SK-N-SH (cell line): ENCODE results near the gene CEBPA. TPM values are rescaled to one million over a fixed set of nuclear protein-coding genes. Genes with fewer than 3 reads are reported as not detected.

Experiments
- CTCF ChIA-PET: fragments of 300-600, 350-600 bp; formaldehyde crosslinking; extraction: SDS; loops from one replicate; lab custom pipeline; 2021; lab: Yijun Ruan, JAX
- POLR2A ChIA-PET: fragments of 350-600 bp; sonication (Branson Sonifier 250); formaldehyde crosslinking; extraction: SDS; loops from one replicate; lab custom pipeline; 2020; ENCODE audit warnings: antibody characterized with exemption, inconsistent platforms; lab: Yijun Ruan, JAX
- DNase-seq: peaks from one replicate; pipeline ENCODE4 v3.0.0; 2012
- H2AFZ ChIP-seq: fragments of 200-600 bp; sonication (generic); 2 replicates; pipeline ENCODE4 v1.8.1; 2016; ENCODE audit warnings: antibody characterized with exemption, mild to moderate bottlenecking, low read depth
- H3F3A ChIP-seq: fragments of 200-600 bp; sonication (generic); replicated peaks from 2 replicates; pipeline ENCODE3; 2016; ENCODE audit warnings: antibody characterized with exemption, mild to moderate bottlenecking; ENCODE audit not compliant: insufficient read depth
- H3K27ac ChIP-seq, 2 experiments: fragments of 200-500 bp in 1 of 2; fragments of 200-600 bp in 1 of 2; sonication (Bioruptor generic) in 1 of 2; sonication (generic), shearing (Covaris generic) in 1 of 2; 2 replicates each; pipeline versions ENCODE4 v1.5.1 to v1.6.1; 2014 to 2016; ENCODE audit warnings: low read depth in 2 of 2, inconsistent platforms in 1 of 2, low read length in 1 of 2, mild to moderate bottlenecking in 1 of 2, mixed read lengths in 1 of 2
- H3K27me3 ChIP-seq: fragments of 200-600 bp; sonication (generic), shearing (Covaris generic); 2 replicates; pipeline ENCODE4 v1.6.1; 2016; ENCODE audit warnings: mixed run types; ENCODE audit not compliant: insufficient read depth
- H3K36me3 ChIP-seq, 2 experiments: fragments of 200-500 bp in 1 of 2; fragments of 200-600 bp in 1 of 2; sonication (Bioruptor generic) in 1 of 2; sonication (generic) in 1 of 2; replicated peaks in 1 of 2; 2 replicates each; pipeline versions ENCODE3 to v1.5.1; 2014 to 2016; ENCODE audit warnings: low read length in 1 of 2, mild to moderate bottlenecking in 1 of 2; ENCODE audit not compliant: insufficient read depth in 2 of 2, control insufficient read depth in 1 of 2
- H3K4me1 ChIP-seq, 2 experiments: fragments of 200-500 bp in 1 of 2; fragments of 200-600 bp in 1 of 2; sonication (Bioruptor generic) in 1 of 2; sonication (generic), shearing (Covaris generic) in 1 of 2; 2 replicates each; pipeline versions ENCODE4 v1.5.1 to v1.6.1; 2014 to 2016; ENCODE audit warnings: low read depth in 1 of 2, low read length in 1 of 2, mixed run types in 1 of 2; ENCODE audit not compliant: insufficient read depth in 2 of 2, control insufficient read depth in 1 of 2
- H3K4me2 ChIP-seq: fragments of 200-600 bp; sonication (generic), shearing (Covaris generic); 2 replicates; pipeline ENCODE4 v1.6.1; 2017; ENCODE audit warnings: mixed run types
- H3K4me3 ChIP-seq, 2 experiments: fragments of 200-500 bp in 1 of 2; fragments of 200-600 bp in 1 of 2; sonication (Bioruptor generic) in 1 of 2; sonication (generic), shearing (Covaris generic) in 1 of 2; 2 replicates each; pipeline versions ENCODE4 v1.5.1 to v1.8.1; 2014 to 2016; ENCODE audit warnings: low read depth in 2 of 2, inconsistent platforms in 1 of 2, low read length in 1 of 2, mild to moderate bottlenecking in 1 of 2, mixed read lengths in 1 of 2, moderate library complexity in 1 of 2
- H3K79me2 ChIP-seq: fragments of 200-600 bp; sonication (generic); 2 replicates; pipeline ENCODE4 v1.8.1; 2017; ENCODE audit warnings: mild to moderate bottlenecking; ENCODE audit not compliant: insufficient read depth
- H3K9ac ChIP-seq: fragments of 200-600 bp; sonication (generic); 2 replicates; pipeline ENCODE4 v1.6.1; 2017; ENCODE audit warnings: mixed run types
- H3K9me2 ChIP-seq: fragments of 200-600 bp; sonication (generic); 2 replicates; pipeline ENCODE4 v1.6.1; 2017; ENCODE audit warnings: mixed run types
- H3K9me3 ChIP-seq: fragments of 200-600 bp; sonication (generic); 2 replicates; pipeline ENCODE4 v1.6.1; 2017; ENCODE audit warnings: mixed run types, mild to moderate bottlenecking, moderate library complexity
- H4K20me1 ChIP-seq: fragments of 200-600 bp; sonication (generic); 2 replicates; pipeline ENCODE4 v1.6.1; 2017; ENCODE audit warnings: mild to moderate bottlenecking, mixed run types; ENCODE audit not compliant: insufficient read depth
- EZH2phosphoT487 ChIP-seq: fragments of 200-600 bp; sonication (generic); IDR thresholded peaks from 2 replicates; pipeline ENCODE4 v1.6.1; 2017; ENCODE audit warnings: low read depth, mixed run types, mild to moderate bottlenecking, antibody characterized with exemption, moderate library complexity, borderline replicate concordance
- FOXJ3 ChIP-seq: sonication (generic); formaldehyde crosslinking; IDR thresholded peaks from 2 replicates; pipeline ENCODE4 v1.5.1; 2020; ENCODE audit warnings: mild to moderate bottlenecking, missing genetic modification reagents
- MEF2A ChIP-seq: IDR thresholded peaks from 2 replicates; pipeline ENCODE4 v1.4.0; 2012; ENCODE audit warnings: low read depth, borderline replicate concordance
- MXI1 ChIP-seq: IDR thresholded peaks from 2 replicates; pipeline ENCODE4 v1.6.1; 2012; ENCODE audit warnings: mild to moderate bottlenecking, low read depth, low read length, improper control_type of control experiment
- RCOR1 ChIP-seq: fragments of 150-350 bp; IDR thresholded peaks from 2 replicates; pipeline ENCODE4 v1.6.1; 2017; ENCODE audit warnings: antibody characterized with exemption, low read length
- RXRA ChIP-seq: IDR thresholded peaks from 2 replicates; pipeline ENCODE4 v1.4.0; 2012; ENCODE audit warnings: low read depth, mild to moderate bottlenecking, borderline replicate concordance
- TAF1 ChIP-seq: IDR thresholded peaks from 2 replicates; pipeline ENCODE4 v1.6.1; 2012; ENCODE audit warnings: low read depth, mild to moderate bottlenecking, low read length, moderate library complexity, borderline replicate concordance
- TCF12 ChIP-seq: IDR thresholded peaks from 2 replicates; pipeline ENCODE4 v1.4.0; 2012
- YY1 ChIP-seq: IDR thresholded peaks from 2 replicates; pipeline ENCODE4 v1.4.0; 2012; ENCODE audit warnings: low read depth, mild to moderate bottlenecking
- WGBS: methylation state at CpG from one replicate; pipeline ENCODE4 v1.1.6; 2017; ENCODE audit warnings: low lambda C conversion rate; 5-methylcytosine and 5-hydroxymethylcytosine counted together
- polyA plus RNA-seq, 3 experiments: library from polyadenylated mRNA; depleted of rRNA; stranded (reverse); fragments of >200 nt; gene quantifications; 2 replicates each; pipeline ENCODE4 v1.2.3, GENCODE V29; 2012
- TF ChIP-seq, protein P1 (sequence below): IDR thresholded peaks from 2 replicates; pipeline ENCODE4 v1.4.0; 2012; ENCODE audit warnings: low read depth, borderline replicate concordance
- TF ChIP-seq, protein P2 (sequence below): fragments of 200-600 bp; sonication (generic); IDR thresholded peaks from 2 replicates; pipeline ENCODE4 v1.6.1; 2017; ENCODE audit warnings: antibody characterized with exemption, mild to moderate bottlenecking, moderate library complexity
- TF ChIP-seq, protein P3 (sequence below): IDR thresholded peaks from 2 replicates; pipeline ENCODE4 v1.6.1; 2012; ENCODE audit warnings: mild to moderate bottlenecking, low read depth, low read length, moderate library complexity

CEBPA gene
- polyA plus RNA-seq, 1 of the 3 experiments (the other 2 are of a cell fraction): 0.15 TPM

DNA sequence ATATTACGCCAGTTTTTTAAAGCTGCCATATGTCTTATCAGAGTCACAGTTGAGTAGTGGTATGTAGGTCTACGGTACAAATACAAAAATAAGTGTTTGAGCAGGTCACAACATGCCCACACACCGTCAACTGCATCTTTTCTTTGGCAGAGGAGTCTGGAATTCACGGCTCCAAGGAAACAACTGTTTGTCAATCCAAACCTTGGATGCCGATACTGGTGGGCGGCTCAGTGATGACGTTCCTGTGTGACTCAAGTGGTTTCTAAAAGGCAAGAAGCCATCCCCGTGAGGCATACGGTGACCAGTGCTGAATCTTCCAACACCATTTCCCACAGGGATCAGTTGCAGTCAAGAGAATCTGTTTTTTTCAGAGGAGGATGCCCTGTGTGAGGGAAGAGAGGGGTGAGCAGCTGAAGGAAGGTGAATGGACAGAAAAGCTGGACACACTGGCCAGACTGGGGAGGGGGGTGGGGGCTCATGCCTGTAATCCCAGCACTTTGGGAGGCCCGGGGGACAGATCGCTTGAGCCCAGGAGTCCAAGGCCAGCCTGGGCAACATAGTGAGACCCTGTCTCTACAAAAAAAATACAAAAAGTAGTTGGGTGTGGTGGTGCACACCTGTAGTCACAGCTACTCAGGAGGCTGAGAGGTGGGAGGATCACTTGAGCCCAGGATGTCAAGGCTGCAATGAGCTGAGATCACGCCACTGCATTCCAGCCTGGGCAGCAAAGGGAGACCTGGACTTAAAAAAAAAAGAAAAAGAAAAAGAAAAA is 48.4 kb upstream of the CEBPA start (continued):
- TF ChIP-seq EZH2phosphoT487: no peak
- no peak for TF ChIP-seq MXI1
- no peak for TF ChIP-seq RXRA
- no peak for TF ChIP-seq RCOR1
- TF ChIP-seq, protein P1, sequence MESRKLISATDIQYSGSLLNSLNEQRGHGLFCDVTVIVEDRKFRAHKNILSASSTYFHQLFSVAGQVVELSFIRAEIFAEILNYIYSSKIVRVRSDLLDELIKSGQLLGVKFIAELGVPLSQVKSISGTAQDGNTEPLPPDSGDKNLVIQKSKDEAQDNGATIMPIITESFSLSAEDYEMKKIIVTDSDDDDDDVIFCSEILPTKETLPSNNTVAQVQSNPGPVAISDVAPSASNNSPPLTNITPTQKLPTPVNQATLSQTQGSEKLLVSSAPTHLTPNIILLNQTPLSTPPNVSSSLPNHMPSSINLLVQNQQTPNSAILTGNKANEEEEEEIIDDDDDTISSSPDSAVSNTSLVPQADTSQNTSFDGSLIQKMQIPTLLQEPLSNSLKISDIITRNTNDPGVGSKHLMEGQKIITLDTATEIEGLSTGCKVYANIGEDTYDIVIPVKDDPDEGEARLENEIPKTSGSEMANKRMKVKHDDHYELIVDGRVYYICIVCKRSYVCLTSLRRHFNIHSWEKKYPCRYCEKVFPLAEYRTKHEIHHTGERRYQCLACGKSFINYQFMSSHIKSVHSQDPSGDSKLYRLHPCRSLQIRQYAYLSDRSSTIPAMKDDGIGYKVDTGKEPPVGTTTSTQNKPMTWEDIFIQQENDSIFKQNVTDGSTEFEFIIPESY: no peak
- TF ChIP-seq TAF1: no peak
- TF ChIP-seq, all 33 proteins: peak for 0

DNA sequence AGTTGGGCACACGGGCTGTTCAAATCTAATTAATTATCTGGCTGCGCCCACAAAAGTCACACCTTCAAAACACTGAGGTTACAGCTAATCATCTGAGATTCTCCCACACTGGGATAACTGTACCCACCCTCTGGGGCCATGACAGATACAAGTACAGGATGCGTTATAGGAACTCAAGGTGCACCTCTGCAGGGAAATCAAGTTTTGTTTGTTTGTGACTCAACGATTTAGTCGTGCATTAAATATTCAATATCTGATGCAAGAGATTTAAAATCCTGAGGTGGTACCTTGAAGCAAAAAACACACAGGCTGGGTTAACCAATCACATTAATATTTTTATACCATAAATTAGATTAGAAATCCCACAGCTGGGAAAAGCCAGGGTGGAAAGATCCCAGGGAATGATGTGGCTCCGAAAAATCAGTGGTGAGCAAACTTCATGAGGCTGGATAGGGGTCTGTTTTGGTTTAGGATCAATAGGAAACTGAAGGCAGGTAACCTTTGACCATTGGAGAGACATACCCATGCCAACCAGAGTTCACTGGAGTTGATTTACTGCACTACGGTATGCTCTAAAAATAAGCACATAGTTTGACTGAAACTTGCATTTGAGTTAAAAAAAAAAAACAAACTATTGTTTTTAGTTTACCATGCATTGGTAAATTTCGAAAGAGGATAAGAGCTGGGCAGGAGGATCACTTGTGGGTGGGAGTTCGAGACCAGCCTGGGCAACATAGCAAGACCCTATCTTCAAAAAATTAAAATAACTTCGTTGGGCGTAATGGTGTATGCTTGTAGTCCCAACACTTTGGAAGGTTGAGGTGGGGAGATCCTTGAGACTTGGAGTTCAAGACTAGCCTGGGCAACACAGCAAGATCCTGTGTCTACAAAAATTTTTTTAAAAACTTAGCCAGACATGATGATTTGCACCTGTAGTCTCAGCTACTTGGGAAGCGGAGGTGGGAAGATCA is 47.3 kb upstream of the CEBPA start:
- Histone ChIP-seq H4K20me1 (no peaks in the 10 kb centered on the region), H3K4me1 (peaks cover 0 to 4% of the 10 kb centered on the region in 2 experiments; a peak in 1 of 4 replicates), H3K9ac (no peak overlapping the region), H3K27me3 (0 out of 2 replicates have a peak, but pooled peaks cover 9% of the 10 kb centered on the region), H3K27ac (no peak overlapping the region), H3K4me3 (no peak overlapping the region), H3K36me3 (no peaks in the 10 kb centered on the region), H3K4me2 (no peak overlapping the region), H3K79me2 (no peaks in the 10 kb centered on the region), H3K9me3 (no peaks in the 10 kb centered on the region), H3K9me2 (no peaks in the 10 kb centered on the region), H2AFZ (no peak overlapping the region), H3F3A (no peaks in the 10 kb centered on the region)
- no peak for TF ChIP-seq RXRA
- TF ChIP-seq YY1: no peak
- no peak for TF ChIP-seq EZH2phosphoT487
- 68% methylated on average over 12 of the region's 12 CpGs for WGBS
- ChIA-PET POLR2A (interaction anchor here (1.3 kb wide), 1 partner anchor 24 kb away, joined by 5 read pairs; the partner anchor contains the start of gene CEBPG), CTCF (interaction anchor here (0.7 to 1.8 kb wide), 6 partner anchors 9 to 107 kb away, joined by 3 to 6 read pairs (median 4); partner anchors contain the start of gene CEBPA)
- DNase-seq: no peak

DNA sequence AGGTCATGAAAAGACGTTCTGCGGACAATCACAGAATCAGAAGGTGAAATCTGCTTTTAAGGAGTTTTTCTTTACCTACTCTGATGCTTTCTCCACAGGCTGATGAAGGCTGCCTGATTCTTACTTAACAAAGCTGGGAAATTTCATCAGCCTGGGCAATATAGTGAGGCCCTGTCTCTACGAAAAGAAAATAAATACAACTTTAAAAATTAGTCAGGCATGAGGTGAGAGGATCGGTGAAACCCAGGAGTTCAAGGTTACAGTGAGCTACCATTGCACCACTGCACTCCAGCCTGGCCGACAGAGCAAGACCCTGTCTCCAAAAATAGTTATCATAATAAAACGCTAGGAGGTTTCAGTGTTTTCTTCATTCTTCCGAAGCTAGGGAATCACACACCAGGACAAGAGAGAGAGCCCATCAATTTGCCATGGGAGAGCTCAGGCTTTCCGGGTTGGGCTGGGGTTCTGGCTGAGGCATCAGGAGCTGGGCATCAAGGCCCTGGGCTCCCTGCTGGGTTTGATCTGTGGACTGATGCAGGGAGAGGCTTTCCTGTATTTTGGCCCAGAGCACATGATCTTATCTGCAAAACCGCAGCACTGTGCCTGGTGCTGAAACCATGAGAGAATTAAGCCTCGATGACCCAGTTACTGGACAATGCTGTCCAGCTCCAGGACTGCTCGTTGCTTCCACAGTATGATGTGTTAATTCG is 46.1 kb upstream of the CEBPA start:
- Histone ChIP-seq H3K9me3 (no peaks in the 10 kb centered on the region), H3K9me2 (no peaks in the 10 kb centered on the region), H3K9ac (no peak overlapping the region), H3K4me3 (no peak overlapping the region), H3K4me1 (peaks cover 0 to 4% of the 10 kb centered on the region in 2 experiments; a peak in 1 of 4 replicates), H3K4me2 (no peak overlapping the region), H2AFZ (no peak overlapping the region), H3K27me3 (0 out of 2 replicates have a peak, but pooled peaks cover 9% of the 10 kb centered on the region), H3K27ac (no peak overlapping the region), H4K20me1 (no peaks in the 10 kb centered on the region), H3K36me3 (no peaks in the 10 kb centered on the region), H3K79me2 (no peaks in the 10 kb centered on the region), H3F3A (no peaks in the 10 kb centered on the region)
- ChIA-PET CTCF (interaction anchor here (1.2 to 1.8 kb wide), 5 partner anchors 10 to 106 kb away, joined by 3 to 7 read pairs (median 5); partner anchors contain the start of gene CEBPA), POLR2A (interaction anchor here (1.3 kb wide), 1 partner anchor 25 kb away, joined by 5 read pairs; the partner anchor contains the start of gene CEBPG)
- peak; percentile 65 for DNase-seq
- WGBS: 39% methylated on average over 12 of the region's 12 CpGs
- TF ChIP-seq FOXJ3 (no peak), MEF2A (no peak), RCOR1 (peak; percentile 14; the same call in 1 of the 2 replicates), TCF12 (no peak)
- TF ChIP-seq, protein P2, sequence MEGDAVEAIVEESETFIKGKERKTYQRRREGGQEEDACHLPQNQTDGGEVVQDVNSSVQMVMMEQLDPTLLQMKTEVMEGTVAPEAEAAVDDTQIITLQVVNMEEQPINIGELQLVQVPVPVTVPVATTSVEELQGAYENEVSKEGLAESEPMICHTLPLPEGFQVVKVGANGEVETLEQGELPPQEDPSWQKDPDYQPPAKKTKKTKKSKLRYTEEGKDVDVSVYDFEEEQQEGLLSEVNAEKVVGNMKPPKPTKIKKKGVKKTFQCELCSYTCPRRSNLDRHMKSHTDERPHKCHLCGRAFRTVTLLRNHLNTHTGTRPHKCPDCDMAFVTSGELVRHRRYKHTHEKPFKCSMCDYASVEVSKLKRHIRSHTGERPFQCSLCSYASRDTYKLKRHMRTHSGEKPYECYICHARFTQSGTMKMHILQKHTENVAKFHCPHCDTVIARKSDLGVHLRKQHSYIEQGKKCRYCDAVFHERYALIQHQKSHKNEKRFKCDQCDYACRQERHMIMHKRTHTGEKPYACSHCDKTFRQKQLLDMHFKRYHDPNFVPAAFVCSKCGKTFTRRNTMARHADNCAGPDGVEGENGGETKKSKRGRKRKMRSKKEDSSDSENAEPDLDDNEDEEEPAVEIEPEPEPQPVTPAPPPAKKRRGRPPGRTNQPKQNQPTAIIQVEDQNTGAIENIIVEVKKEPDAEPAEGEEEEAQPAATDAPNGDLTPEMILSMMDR: no peak
- TF ChIP-seq, protein P3, sequence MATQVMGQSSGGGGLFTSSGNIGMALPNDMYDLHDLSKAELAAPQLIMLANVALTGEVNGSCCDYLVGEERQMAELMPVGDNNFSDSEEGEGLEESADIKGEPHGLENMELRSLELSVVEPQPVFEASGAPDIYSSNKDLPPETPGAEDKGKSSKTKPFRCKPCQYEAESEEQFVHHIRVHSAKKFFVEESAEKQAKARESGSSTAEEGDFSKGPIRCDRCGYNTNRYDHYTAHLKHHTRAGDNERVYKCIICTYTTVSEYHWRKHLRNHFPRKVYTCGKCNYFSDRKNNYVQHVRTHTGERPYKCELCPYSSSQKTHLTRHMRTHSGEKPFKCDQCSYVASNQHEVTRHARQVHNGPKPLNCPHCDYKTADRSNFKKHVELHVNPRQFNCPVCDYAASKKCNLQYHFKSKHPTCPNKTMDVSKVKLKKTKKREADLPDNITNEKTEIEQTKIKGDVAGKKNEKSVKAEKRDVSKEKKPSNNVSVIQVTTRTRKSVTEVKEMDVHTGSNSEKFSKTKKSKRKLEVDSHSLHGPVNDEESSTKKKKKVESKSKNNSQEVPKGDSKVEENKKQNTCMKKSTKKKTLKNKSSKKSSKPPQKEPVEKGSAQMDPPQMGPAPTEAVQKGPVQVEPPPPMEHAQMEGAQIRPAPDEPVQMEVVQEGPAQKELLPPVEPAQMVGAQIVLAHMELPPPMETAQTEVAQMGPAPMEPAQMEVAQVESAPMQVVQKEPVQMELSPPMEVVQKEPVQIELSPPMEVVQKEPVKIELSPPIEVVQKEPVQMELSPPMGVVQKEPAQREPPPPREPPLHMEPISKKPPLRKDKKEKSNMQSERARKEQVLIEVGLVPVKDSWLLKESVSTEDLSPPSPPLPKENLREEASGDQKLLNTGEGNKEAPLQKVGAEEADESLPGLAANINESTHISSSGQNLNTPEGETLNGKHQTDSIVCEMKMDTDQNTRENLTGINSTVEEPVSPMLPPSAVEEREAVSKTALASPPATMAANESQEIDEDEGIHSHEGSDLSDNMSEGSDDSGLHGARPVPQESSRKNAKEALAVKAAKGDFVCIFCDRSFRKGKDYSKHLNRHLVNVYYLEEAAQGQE: 0 out of 2 replicates have a peak, but pooled peaks have one; percentile 30
